Osteoblast (primary cell): ENCODE data around the gene YPEL2. TPM values are rescaled to one million over a fixed set of nuclear protein-coding genes. Genes with fewer than 3 reads are reported as not detected.

Experiments used
- DNase-seq: peaks from one replicate; pipeline ENCODE4 v3.0.0; 2011; ENCODE audit warnings: low spot score, mixed read lengths; ENCODE audit not compliant: insufficient read length; ENCODE audit errors: missing footprints
- H2AFZ ChIP-seq: 2 replicates; pipeline ENCODE4 v1.6.0; 2011; ENCODE audit warnings: mild to moderate bottlenecking, low read length
- H3K27ac ChIP-seq: 2 replicates; pipeline ENCODE4 v1.5.1; 2011; ENCODE audit warnings: mild to moderate bottlenecking, low read depth, low read length, moderate library complexity
- H3K27me3 ChIP-seq: 2 replicates; pipeline ENCODE4 v1.6.0; 2012; ENCODE audit warnings: mild to moderate bottlenecking, control low read depth, inconsistent platforms, low read length, moderate library complexity; ENCODE audit not compliant: insufficient read depth
- H3K36me3 ChIP-seq: 2 replicates; pipeline ENCODE4 v1.5.1; 2011; ENCODE audit warnings: mild to moderate bottlenecking, low read length, control low read depth, moderate library complexity; ENCODE audit not compliant: insufficient read depth
- H3K4me1 ChIP-seq: 2 replicates; pipeline ENCODE4 v1.5.1; 2011; ENCODE audit warnings: mild to moderate bottlenecking, low read length, control low read depth, moderate library complexity; ENCODE audit not compliant: insufficient read depth
- H3K4me2 ChIP-seq: 2 replicates; pipeline ENCODE4 v1.6.0; 2011; ENCODE audit warnings: mild to moderate bottlenecking, low read length; ENCODE audit not compliant: insufficient read depth
- H3K4me3 ChIP-seq: fragments of 200-600 bp; sonication (generic); 3 replicates; pipeline ENCODE4 v1.5.1; 2012; ENCODE audit warnings: mild to moderate bottlenecking, low read length, inconsistent platforms; ENCODE audit not compliant: insufficient read depth
- H3K79me2 ChIP-seq: 2 replicates; pipeline ENCODE4 v1.6.0; 2012; ENCODE audit warnings: mild to moderate bottlenecking, low read length, control low read depth, inconsistent platforms; ENCODE audit not compliant: insufficient read depth
- H3K9me3 ChIP-seq: 2 replicates; pipeline ENCODE4 v1.5.1; 2011; ENCODE audit warnings: low read depth, low read length, control low read depth
- H4K20me1 ChIP-seq: 2 replicates; pipeline ENCODE4 v1.6.0; 2012; ENCODE audit warnings: mild to moderate bottlenecking, low read length, control low read depth; ENCODE audit not compliant: insufficient read depth
- CTCF ChIP-seq: IDR thresholded peaks from 2 replicates; pipeline ENCODE4 v1.5.1; 2011; ENCODE audit warnings: mild to moderate bottlenecking, low read depth, low read length, moderate library complexity; ENCODE audit errors: extremely low read depth
- total RNA-seq: library from RNA; depleted of rRNA; stranded (reverse); fragments of >200 nt; gene quantifications from 2 replicates; pipeline ENCODE4 v1.2.3, GENCODE V29; 2012

YPEL2 gene
- total RNA-seq, 1 donor: 24.2 TPM

- peaks cover 40% of the 10 kb centered on the region for H4K20me1 ChIP-seq
- TF ChIP-seq CTCF: no peak
- H3K36me3 ChIP-seq: no peaks in the 10 kb centered on the region
- H3K4me3 ChIP-seq: no peak overlapping the region
- no peaks in the 10 kb centered on the region for H3K27me3 ChIP-seq
- H2AFZ ChIP-seq: no peak overlapping the region
- H3K79me2 ChIP-seq: peaks cover 53% of the 10 kb centered on the region
- no peak overlapping the region for H3K27ac ChIP-seq
- H3K4me1 ChIP-seq: no peaks in the 10 kb centered on the region
- no peak overlapping the region for H3K4me2 ChIP-seq
- no peak for DNase-seq
- H3K9me3 ChIP-seq: no peaks in the 10 kb centered on the region
Observed at GRCh38 chr17:59346876-59347407, 15.5 kb downstream of the YPEL2 start.

DNA sequence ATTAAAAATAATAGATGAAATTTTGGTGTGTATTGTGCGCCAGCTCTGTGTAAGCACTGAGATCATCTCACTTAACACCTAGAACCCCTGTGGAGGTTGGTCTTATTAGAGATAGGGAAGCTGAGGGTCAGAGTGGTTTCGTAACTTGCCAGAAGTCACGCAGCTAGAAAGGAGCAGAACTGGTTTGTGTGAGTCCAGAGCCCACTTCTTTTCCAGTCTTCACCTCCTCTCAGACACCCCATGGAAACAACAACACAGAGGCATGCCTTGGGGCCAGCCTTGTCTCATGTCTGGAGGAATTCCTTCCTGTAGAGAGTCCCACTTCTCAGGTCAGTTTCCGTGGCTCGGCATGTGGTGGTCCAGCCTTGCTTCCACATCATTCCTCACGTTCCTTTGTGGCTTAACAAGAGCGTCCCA lies 16.5 kb downstream of the YPEL2 start:
- Histone ChIP-seq H3K36me3 (no peaks in the 10 kb centered on the region), H3K4me1 (no peaks in the 10 kb centered on the region), H3K27ac (no peak overlapping the region), H3K9me3 (no peaks in the 10 kb centered on the region), H2AFZ (no peak overlapping the region), H3K79me2 (peaks cover 50% of the 10 kb centered on the region), H3K4me3 (no peak overlapping the region), H4K20me1 (peaks cover 39% of the 10 kb centered on the region), H3K4me2 (no peak overlapping the region), H3K27me3 (no peaks in the 10 kb centered on the region)
- TF ChIP-seq CTCF: no peak
- no peak for DNase-seq

GRCh38 chr17:59349178-59349577 lies 17.7 kb downstream of the YPEL2 start:
- no peak overlapping the region for H3K4me2 ChIP-seq
- DNase-seq: no peak
- no peaks in the 10 kb centered on the region for H3K27me3 ChIP-seq
- peaks cover 39% of the 10 kb centered on the region for H4K20me1 ChIP-seq
- no peak overlapping the region for H3K4me3 ChIP-seq
- no peaks in the 10 kb centered on the region for H3K9me3 ChIP-seq
- H3K79me2 ChIP-seq: peaks cover 43% of the 10 kb centered on the region
- H3K4me1 ChIP-seq: no peaks in the 10 kb centered on the region
- no peak for TF ChIP-seq CTCF
- no peak overlapping the region for H2AFZ ChIP-seq
- no peaks in the 10 kb centered on the region for H3K36me3 ChIP-seq
- H3K27ac ChIP-seq: no peak overlapping the region

- Histone ChIP-seq H4K20me1 (peaks cover 19% of the 10 kb centered on the region), H3K36me3 (no peaks in the 10 kb centered on the region), H3K4me1 (peaks cover 35% of the 10 kb centered on the region), H3K79me2 (peaks cover 27% of the 10 kb centered on the region), H3K27me3 (no peaks in the 10 kb centered on the region), H2AFZ (no peak overlapping the region), H3K4me3 (no peak overlapping the region), H3K27ac (no peak overlapping the region), H3K9me3 (no peaks in the 10 kb centered on the region), H3K4me2 (no peak overlapping the region)
- no peak for TF ChIP-seq CTCF
- no peak for DNase-seq
Observed at GRCh38 chr17:59353106-59353854, 21.8 kb downstream of the YPEL2 start.
